ENCODE results near the gene SOX10.

The SOX10 gene

DNA sequence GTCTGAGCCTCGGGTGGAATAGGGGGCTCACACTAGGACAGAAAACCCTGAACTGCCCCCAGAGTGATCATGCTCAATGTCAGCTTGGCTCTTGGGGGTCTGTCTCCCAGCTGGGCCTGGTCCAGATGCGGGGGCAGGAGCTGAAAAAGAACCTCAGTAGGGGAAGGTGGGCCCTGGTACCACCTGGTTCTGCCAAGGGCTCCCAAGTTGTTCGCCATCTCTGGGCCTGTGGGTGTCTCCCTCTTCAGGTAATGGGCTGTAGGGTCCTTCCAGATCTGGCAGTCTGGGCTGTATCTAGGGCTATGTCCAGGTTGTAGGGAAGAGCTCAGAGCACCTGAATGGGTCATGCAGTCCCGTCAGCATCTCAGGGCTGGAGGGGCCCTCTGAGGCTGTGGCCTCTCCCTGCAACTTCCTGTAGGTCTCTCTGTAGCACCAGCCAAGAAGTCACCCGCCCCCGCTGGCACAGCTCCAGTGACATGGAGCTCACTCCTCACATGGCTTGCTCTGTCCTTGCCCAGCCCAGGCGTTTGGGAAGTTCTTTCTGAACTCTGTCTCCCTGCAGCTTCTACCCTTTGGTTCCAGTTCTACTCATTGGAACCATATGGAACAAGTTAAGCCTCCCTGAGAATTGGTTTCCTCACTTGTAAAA is 33.0 kb upstream of the SOX10 start:
- POLR2A ChIA-PET = interaction anchor here (0.6 kb wide), 1 partner anchor 359 kb away, joined by 5 read pairs; the partner anchor contains the start of gene PDXP
- Histone ChIP-seq H3K27ac (ENCODE audit: extremely low read depth, low read depth, low read length) (no peak overlapping the region), H3K4me1 (ENCODE audit: control insufficient read depth, insufficient read depth, low read length) (no peaks in the 10 kb centered on the region), H3K9me3 (ENCODE audit: control insufficient read depth, insufficient read depth, low read depth, low read length) (no peaks in the 10 kb centered on the region), H3K36me3 (ENCODE audit: control insufficient read depth in 2 of 2, insufficient read depth in 1 of 2, low read length in 2 of 2) (no peaks in the 10 kb centered on the region), H3K4me3 (ENCODE audit: low read depth, low read length) (no peak overlapping the region)
- 0 out of 2 replicates have a peak, but pooled peaks have one; percentile 16 for TF ChIP-seq GLIS1 (tag by site-specific recombination; IDR thresholded peaks at IDR 0.05)
- TF ChIP-seq, protein P1, sequence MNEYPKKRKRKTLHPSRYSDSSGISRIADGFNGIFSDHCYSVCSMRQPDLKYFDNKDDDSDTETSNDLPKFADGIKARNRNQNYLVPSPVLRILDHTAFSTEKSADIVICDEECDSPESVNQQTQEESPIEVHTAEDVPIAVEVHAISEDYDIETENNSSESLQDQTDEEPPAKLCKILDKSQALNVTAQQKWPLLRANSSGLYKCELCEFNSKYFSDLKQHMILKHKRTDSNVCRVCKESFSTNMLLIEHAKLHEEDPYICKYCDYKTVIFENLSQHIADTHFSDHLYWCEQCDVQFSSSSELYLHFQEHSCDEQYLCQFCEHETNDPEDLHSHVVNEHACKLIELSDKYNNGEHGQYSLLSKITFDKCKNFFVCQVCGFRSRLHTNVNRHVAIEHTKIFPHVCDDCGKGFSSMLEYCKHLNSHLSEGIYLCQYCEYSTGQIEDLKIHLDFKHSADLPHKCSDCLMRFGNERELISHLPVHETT (tag by site-specific recombination; IDR thresholded peaks at IDR 0.05) = no peak
- peak; percentile 40; the same call in 1 of the 2 replicates for TF ChIP-seq ZBTB17 (tag by site-specific recombination; IDR thresholded peaks at IDR 0.05)
- TF ChIP-seq, protein P2, sequence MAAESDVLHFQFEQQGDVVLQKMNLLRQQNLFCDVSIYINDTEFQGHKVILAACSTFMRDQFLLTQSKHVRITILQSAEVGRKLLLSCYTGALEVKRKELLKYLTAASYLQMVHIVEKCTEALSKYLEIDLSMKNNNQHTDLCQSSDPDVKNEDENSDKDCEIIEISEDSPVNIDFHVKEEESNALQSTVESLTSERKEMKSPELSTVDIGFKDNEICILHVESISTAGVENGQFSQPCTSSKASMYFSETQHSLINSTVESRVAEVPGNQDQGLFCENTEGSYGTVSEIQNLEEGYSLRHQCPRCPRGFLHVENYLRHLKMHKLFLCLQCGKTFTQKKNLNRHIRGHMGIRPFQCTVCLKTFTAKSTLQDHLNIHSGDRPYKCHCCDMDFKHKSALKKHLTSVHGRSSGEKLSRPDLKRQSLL (tag by site-specific recombination; IDR thresholded peaks at IDR 0.05) = 0 out of 2 replicates have a peak, but pooled peaks have one; percentile 11
- CTCF ChIA-PET = interaction anchor here (0.6 to 1.3 kb wide), 6 partner anchors 12 to 703 kb away, joined by 3 to 5 read pairs (median 3); no protein-coding TSS in a partner anchor

DNA sequence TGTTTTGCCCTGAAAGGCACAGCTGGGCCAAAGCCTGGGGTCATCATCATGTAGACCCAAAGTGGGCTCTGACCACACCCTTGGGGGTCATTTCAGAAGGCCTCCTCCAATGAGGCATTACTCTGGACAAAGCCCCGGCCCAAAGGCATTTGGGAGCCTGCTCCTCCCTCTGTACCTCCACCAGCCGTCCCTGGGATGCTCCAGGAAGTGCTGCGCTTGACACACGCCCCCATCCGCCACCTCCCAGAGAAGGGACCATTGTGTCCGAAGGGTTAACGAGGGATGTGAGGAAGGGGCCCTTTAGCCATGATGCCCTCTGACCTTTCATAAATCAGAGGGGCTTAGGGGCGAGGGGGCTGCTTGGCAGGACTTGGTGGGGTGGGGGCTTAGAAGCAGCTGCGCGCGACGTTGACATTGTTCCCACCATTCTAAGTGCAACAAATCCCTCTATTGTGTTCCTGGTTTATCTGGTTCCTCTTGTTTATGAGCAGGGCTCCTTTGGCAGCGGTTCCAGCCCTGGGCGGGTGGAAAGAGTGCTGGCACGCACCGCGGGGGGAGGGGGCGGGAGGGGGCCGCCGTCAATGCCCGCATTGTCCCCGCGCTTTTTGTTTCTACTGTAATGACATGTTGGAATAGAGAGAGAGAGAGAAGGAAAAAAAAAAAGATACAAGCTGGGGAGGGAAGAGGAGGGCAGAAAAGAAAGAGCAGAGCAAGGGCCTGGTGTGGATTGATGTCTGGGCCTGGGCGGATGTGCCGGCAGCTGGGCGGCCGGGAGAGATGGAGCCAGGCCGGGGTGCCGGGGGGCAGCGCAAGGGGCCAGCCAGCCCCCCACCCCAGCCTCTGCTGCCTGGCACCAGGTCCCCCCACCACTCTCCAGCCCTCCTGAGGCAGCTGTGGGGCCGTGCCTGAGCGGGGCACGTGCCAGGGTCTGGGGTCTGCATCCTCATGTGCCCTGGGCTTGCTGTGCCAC is 32.1 kb upstream of the SOX10 start:
- Histone ChIP-seq H3K4me1 (ENCODE audit: control insufficient read depth, insufficient read depth, low read length) (no peaks in the 10 kb centered on the region), H3K9me3 (ENCODE audit: control insufficient read depth, insufficient read depth, low read depth, low read length) (no peaks in the 10 kb centered on the region), H3K36me3 (ENCODE audit: control insufficient read depth in 2 of 2, insufficient read depth in 1 of 2, low read length in 2 of 2) (no peaks in the 10 kb centered on the region), H3K27ac (ENCODE audit: extremely low read depth, low read depth, low read length) (no peak overlapping the region), H3K4me3 (ENCODE audit: low read depth, low read length) (no peak overlapping the region)
- ChIA-PET POLR2A (interaction anchor here (0.6 kb wide), 1 partner anchor 358 kb away, joined by 5 read pairs; the partner anchor contains the start of gene PDXP), CTCF (interaction anchor here (0.6 to 1.3 kb wide), 4 partner anchors 11 to 704 kb away, joined by 3 to 5 read pairs (median 4); no protein-coding TSS in a partner anchor)
- TF ChIP-seq ZFP69B (tag by site-specific recombination; IDR thresholded peaks at IDR 0.05) = no peak
- TF ChIP-seq, protein P3, sequence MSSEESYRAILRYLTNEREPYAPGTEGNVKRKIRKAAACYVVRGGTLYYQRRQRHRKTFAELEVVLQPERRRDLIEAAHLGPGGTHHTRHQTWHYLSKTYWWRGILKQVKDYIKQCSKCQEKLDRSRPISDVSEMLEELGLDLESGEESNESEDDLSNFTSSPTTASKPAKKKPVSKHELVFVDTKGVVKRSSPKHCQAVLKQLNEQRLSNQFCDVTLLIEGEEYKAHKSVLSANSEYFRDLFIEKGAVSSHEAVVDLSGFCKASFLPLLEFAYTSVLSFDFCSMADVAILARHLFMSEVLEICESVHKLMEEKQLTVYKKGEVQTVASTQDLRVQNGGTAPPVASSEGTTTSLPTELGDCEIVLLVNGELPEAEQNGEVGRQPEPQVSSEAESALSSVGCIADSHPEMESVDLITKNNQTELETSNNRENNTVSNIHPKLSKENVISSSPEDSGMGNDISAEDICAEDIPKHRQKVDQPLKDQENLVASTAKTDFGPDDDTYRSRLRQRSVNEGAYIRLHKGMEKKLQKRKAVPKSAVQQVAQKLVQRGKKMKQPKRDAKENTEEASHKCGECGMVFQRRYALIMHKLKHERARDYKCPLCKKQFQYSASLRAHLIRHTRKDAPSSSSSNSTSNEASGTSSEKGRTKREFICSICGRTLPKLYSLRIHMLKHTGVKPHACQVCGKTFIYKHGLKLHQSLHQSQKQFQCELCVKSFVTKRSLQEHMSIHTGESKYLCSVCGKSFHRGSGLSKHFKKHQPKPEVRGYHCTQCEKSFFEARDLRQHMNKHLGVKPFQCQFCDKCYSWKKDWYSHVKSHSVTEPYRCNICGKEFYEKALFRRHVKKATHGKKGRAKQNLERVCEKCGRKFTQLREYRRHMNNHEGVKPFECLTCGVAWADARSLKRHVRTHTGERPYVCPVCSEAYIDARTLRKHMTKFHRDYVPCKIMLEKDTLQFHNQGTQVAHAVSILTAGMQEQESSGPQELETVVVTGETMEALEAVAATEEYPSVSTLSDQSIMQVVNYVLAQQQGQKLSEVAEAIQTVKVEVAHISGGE (tag by site-specific recombination; conservative IDR thresholded peaks at IDR 0.05; ENCODE audit: low read depth) = peak; percentile 91

DNA sequence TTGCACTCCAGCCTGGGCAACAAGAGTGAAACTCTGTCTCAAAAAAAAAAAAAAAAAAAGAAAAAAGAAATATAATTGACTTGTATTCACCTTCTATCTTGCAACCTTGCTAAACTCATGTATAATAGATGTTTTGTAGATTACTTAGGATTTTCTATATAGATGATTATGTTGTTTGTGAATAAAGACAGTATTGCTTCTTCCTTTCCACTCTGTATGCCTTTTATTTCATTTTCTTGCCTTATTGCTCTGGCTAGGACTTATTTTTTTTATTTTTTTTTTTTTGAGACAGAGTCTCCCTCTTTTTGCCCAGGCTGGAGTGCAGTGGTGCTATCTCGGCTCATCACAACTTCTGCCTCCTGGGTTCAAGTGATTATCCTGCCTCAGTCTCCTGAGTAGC is 29.7 kb upstream of the SOX10 start:
- Histone ChIP-seq H3K4me1 (ENCODE audit: control insufficient read depth, insufficient read depth, low read length) (no peaks in the 10 kb centered on the region), H3K4me3 (ENCODE audit: low read depth, low read length) (no peak overlapping the region), H3K27ac (ENCODE audit: extremely low read depth, low read depth, low read length) (no peak overlapping the region), H3K36me3 (ENCODE audit: control insufficient read depth in 2 of 2, insufficient read depth in 1 of 2, low read length in 2 of 2) (no peaks in the 10 kb centered on the region), H3K9me3 (ENCODE audit: control insufficient read depth, insufficient read depth, low read depth, low read length) (no peaks in the 10 kb centered on the region)
- ChIA-PET POLR2A (no interaction called here), CTCF (interaction anchor here (0.9 kb wide), 1 partner anchor 17 kb away, joined by 3 read pairs; no protein-coding TSS in a partner anchor)
- TF ChIP-seq, protein P4, sequence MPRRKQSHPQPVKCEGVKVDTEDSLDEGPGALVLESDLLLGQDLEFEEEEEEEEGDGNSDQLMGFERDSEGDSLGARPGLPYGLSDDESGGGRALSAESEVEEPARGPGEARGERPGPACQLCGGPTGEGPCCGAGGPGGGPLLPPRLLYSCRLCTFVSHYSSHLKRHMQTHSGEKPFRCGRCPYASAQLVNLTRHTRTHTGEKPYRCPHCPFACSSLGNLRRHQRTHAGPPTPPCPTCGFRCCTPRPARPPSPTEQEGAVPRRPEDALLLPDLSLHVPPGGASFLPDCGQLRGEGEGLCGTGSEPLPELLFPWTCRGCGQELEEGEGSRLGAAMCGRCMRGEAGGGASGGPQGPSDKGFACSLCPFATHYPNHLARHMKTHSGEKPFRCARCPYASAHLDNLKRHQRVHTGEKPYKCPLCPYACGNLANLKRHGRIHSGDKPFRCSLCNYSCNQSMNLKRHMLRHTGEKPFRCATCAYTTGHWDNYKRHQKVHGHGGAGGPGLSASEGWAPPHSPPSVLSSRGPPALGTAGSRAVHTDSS (tag by site-specific recombination; IDR thresholded peaks at IDR 0.05) = no peak
- no peak for TF ChIP-seq YY1 (tag by site-specific recombination; IDR thresholded peaks at IDR 0.05)
